Upper lobe of right lung (tissue), 1 donor: ENCODE measurements around the gene SLC9A8. TPM values are rescaled to one million over a fixed set of nuclear protein-coding genes. Genes with fewer than 3 reads are reported as not detected.

Experiments used
- ATAC-seq: fragments of 200-7000 bp; cut with Tn5 transposase; one replicate; pipeline ENCODE4 v1.9.1; 2020; ENCODE audit warnings: mild to moderate bottlenecking, moderate library complexity
- DNase-seq: peaks from one replicate; pipeline ENCODE4 v3.0.0-alpha.2; 2020
- H3K27ac ChIP-seq: fragments of 200-600 bp; one replicate; pipeline ENCODE4 v1.8.0; 2022
- H3K27me3 ChIP-seq: fragments of 200-600 bp; one replicate; pipeline ENCODE4 v1.8.0; 2022; ENCODE audit warnings: mild to moderate bottlenecking
- H3K36me3 ChIP-seq: fragments of 200-600 bp; one replicate; pipeline ENCODE4 v1.8.0; 2022
- H3K4me1 ChIP-seq: fragments of 200-600 bp; one replicate; pipeline ENCODE4 v1.8.0; 2022
- H3K4me3 ChIP-seq: fragments of 200-600 bp; one replicate; pipeline ENCODE4 v1.8.0; 2022; ENCODE audit warnings: mild to moderate bottlenecking
- H3K9me3 ChIP-seq: fragments of 200-600 bp; one replicate; pipeline ENCODE4 v1.8.0; 2022
- CTCF ChIP-seq: fragments of 200-600 bp; IDR thresholded peaks from one replicate; pipeline ENCODE4 v1.8.0; 2022; ENCODE audit warnings: antibody characterized with exemption
- intact Hi-C: fragments of 100-400 bp; cut with DNase I; formaldehyde crosslinking; loops from one replicate; pipeline ENCODE4 v1.11.0; 2022
- total RNA-seq: library from RNA; stranded (reverse); fragmentation: NEBNext Ultra II Directional; extraction: Animal tissue kit (Norgen Biotek cat#: 25700); gene quantifications from one replicate; pipeline ENCODE4 v1.2.1, GENCODE V29; 2021
- donor health status: DM: no; HTN: yes; CAD: no; lungs with severe emphysema.

Gene SLC9A8
- total RNA-seq, 1 donor from 2014 or later, result 15.0 TPM

- TF ChIP-seq CTCF, result no peak
- H3K9me3 ChIP-seq, result no peaks in the 10 kb centered on the region
- ATAC-seq (no peak), DNase-seq (no peak)
- H3K4me1 ChIP-seq, result peaks cover 34% of the 10 kb centered on the region
- no peaks in the 10 kb centered on the region for H3K36me3 ChIP-seq
- H3K27me3 ChIP-seq, result no peaks in the 10 kb centered on the region
- H3K4me3 ChIP-seq, result no peak overlapping the region
- intact Hi-C loops, result no loop called here
- no peak overlapping the region for H3K27ac ChIP-seq
Observed at GRCh38 chr20:49792006-49792405, 20.6 kb upstream of the SLC9A8 start.

GRCh38 chr20:49792611-49793010, 20.0 kb upstream of the SLC9A8 start:
- no peak for TF ChIP-seq CTCF
- ATAC-seq (no peak), DNase-seq (no peak)
- no peaks in the 10 kb centered on the region for H3K27me3 ChIP-seq
- H3K4me3 ChIP-seq, result no peak overlapping the region
- peaks cover 34% of the 10 kb centered on the region for H3K4me1 ChIP-seq
- no peaks in the 10 kb centered on the region for H3K36me3 ChIP-seq
- H3K9me3 ChIP-seq, result no peaks in the 10 kb centered on the region
- H3K27ac ChIP-seq, result no peak overlapping the region
- intact Hi-C loops, result no loop called here

- H3K9me3 ChIP-seq, result no peaks in the 10 kb centered on the region
Observed at GRCh38 chr20:49794336-49795134, 18.1 kb upstream of the SLC9A8 start.

GRCh38 chr20:49795135-49795424, 17.5 kb upstream of the SLC9A8 start:
- H3K27ac ChIP-seq, result no peak overlapping the region

More at GRCh38 chr20:49794336-49795134, 18.1 kb upstream of the SLC9A8 start:
- Histone ChIP-seq H3K4me3 (no peak overlapping the region), H3K4me1 (peaks cover 29% of the 10 kb centered on the region), H3K27me3 (no peaks in the 10 kb centered on the region), H3K36me3 (no peaks in the 10 kb centered on the region), H3K27ac (no peak overlapping the region)
- DNase-seq, result peak; percentile 80
- peak; percentile 81 for ATAC-seq
- TF ChIP-seq CTCF, result no peak
- intact Hi-C loops, result no loop called here

GRCh38 chr20:49796600-49797343, 15.9 kb upstream of the SLC9A8 start:
- intact Hi-C loops, result no loop called here
- H3K36me3 ChIP-seq, result no peaks in the 10 kb centered on the region
- no peak overlapping the region for H3K4me3 ChIP-seq
- H3K27ac ChIP-seq, result no peak overlapping the region
- DNase-seq (peak; percentile 3), ATAC-seq (no peak)
- H3K9me3 ChIP-seq, result no peaks in the 10 kb centered on the region
- H3K27me3 ChIP-seq, result no peaks in the 10 kb centered on the region
- H3K4me1 ChIP-seq, result peaks cover 16% of the 10 kb centered on the region
- TF ChIP-seq CTCF, result no peak

More at GRCh38 chr20:49795135-49795424, 17.5 kb upstream of the SLC9A8 start:
- no peak overlapping the region for H3K4me3 ChIP-seq
- no peaks in the 10 kb centered on the region for H3K9me3 ChIP-seq
- TF ChIP-seq CTCF, result no peak
- ATAC-seq (no peak), DNase-seq (no peak)
- H3K36me3 ChIP-seq, result no peaks in the 10 kb centered on the region
- no peaks in the 10 kb centered on the region for H3K27me3 ChIP-seq
- intact Hi-C loops, result no loop called here
- H3K4me1 ChIP-seq, result peaks cover 23% of the 10 kb centered on the region
